Stimulated activated CD4-positive, alpha-beta T cell treated with anti-CD3 and anti-CD28 coated beads, Interleukin-2, amount 100 ng/mL, for 4 hours (primary cell): ENCODE data around the gene TPX2.

Experiments
- DNase-seq: peaks from one replicate; pipeline ENCODE4 v3.0.0-alpha.2; 2020; ENCODE audit warnings: low read depth

The TPX2 gene

DNA sequence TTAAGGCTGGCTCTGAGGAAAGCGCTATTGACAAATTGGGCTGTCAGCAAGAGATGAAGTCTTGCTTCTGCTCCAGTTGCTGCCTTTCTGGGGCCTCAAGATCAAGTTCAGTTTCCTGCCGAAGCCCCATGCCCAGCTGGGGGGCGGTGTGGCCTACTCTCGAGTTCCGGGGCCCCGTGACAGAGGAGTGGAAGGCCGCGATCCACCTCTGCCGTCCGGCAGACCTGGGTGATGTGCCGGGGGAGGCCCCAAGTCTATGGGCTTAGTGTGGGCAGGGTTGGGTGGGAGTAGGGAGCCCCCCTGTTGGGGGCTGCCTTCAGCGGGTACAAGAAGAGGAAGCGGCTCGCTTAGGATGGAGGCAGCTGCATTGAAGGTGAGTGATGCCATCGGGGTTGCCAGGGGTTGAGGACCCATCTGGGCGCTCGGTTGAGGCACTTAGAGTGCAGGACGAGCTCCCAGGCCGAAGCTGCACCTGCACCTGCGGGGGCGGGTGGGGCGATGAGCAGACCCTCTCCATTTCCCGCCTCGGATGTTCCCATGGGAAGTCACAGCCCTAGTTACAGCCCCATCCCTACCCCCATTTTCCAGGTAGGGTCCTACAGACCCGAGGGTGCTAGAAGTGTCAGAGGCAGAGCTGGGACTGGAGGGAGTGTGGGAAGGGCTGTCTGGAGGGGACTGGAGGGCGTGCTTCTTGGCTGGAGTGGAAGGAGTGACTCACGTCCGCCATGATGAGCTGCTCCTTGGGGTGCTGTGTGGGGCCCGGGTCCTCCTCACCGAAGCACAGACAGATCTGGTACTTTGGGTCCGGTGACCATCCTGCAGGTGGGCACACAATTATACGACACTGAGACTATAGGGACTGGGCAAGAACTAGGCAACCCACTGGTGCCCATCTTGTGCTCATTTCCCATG is 109.3 kb downstream of the TPX2 start:
- DNase-seq: no peak

DNA sequence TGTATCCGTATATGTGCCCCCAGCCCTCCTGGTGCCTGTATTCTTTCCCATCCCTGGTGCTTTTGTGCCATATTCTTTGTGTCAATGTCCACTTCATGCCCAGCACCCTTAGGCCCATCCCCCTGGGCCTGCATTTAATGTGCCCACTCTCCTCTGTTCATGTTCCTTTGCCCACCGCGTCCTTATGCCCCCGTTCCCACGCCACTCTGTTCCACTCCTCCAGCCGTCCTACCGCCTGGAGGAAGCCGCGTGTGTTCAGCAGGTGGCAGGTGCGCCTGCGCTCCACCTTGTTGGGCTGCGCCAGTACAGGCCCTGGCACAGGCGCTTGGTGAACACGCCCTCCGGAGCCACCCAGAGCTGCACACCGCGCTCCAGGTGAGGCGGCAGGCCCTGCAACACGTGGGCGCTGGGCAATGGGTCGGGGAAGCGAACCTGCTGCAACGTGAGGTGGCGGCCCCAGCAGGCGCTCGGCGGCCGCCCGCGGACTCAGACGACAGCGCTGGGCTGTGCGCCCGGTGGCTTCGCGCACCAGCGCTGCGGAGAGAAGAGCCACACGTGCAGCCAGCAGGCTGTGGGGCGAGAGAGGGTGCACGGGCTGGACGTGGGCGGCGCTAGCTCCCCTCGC is 110.3 kb downstream of the TPX2 start:
- no peak for DNase-seq
